K562 (cell line): ENCODE data around the gene CLIC5.

Experiments
- ARNT ChIP-seq, 2 experiments: fragments of 450-650 bp; IDR thresholded peaks; 2 replicates each; pipeline ENCODE4 v1.6.1; 2016; ENCODE audit warnings: mild to moderate bottlenecking in 1 of 2
- ATF7 ChIP-seq: fragments of 450-650 bp; IDR thresholded peaks from 2 replicates; pipeline ENCODE4 v1.7.1; 2014; ENCODE audit warnings: mild to moderate bottlenecking, moderate library complexity
- CREM ChIP-seq: IDR thresholded peaks from 2 replicates; pipeline ENCODE4 v1.6.1; 2014; ENCODE audit warnings: antibody characterized with exemption, low read depth
- MAFF ChIP-seq: IDR thresholded peaks from 2 replicates; pipeline ENCODE4 v1.6.1; 2012; ENCODE audit warnings: low read length, improper control_type of control experiment
- MAZ ChIP-seq, 2 experiments: fragments of 450-650 bp in 1 of 2; sonication (generic) in 1 of 2; formaldehyde crosslinking; IDR thresholded peaks in 1 of 2; conservative IDR thresholded peaks in 1 of 2; 2 replicates each; pipeline versions ENCODE4 v1.4.0 to v1.5.0; 2020; ENCODE audit warnings: mild to moderate bottlenecking in 1 of 2, missing genetic modification reagents in 1 of 2
- MCM3 ChIP-seq: fragments of 450-650 bp; IDR thresholded peaks from 2 replicates; pipeline ENCODE4 v1.6.1; 2016
- NR2C2 ChIP-seq, 2 experiments: fragments of 200-800 bp in 1 of 2; sonication (Bioruptor generic) in 1 of 2; sonication (generic) in 1 of 2; formaldehyde crosslinking in 1 of 2; IDR thresholded peaks; 2 replicates each; pipeline versions ENCODE4 v1.6.1 to v1.8.0; 2016 to 2022; ENCODE audit warnings: mild to moderate bottlenecking in 1 of 2, missing compliant biosample characterization in 1 of 2, missing genetic modification characterization in 1 of 2, missing genetic modification reagents in 1 of 2
- SETDB1 ChIP-seq: IDR thresholded peaks from one replicate; pipeline ENCODE4 v1.6.1; 2012; ENCODE audit warnings: low read length, control low read depth, inconsistent platforms
- SIN3B ChIP-seq: fragments of 450-650 bp; IDR thresholded peaks from 2 replicates; pipeline ENCODE4 v1.6.1; 2017; ENCODE audit warnings: low read depth, mild to moderate bottlenecking, moderate library complexity
- YBX1 ChIP-seq: fragments of 450-650 bp; IDR thresholded peaks from 2 replicates; pipeline ENCODE4 v1.7.1; 2016; ENCODE audit warnings: mild to moderate bottlenecking
- ZNF561 ChIP-seq: fragments of 450-650 bp; formaldehyde crosslinking; conservative IDR thresholded peaks from 2 replicates; pipeline ENCODE4 v1.4.0; 2020; ENCODE audit warnings: mild to moderate bottlenecking, moderate library complexity
- TF ChIP-seq, protein P1 (sequence below), 2 experiments: IDR thresholded peaks in 1 of 2; conservative IDR thresholded peaks in 1 of 2; 2 replicates each; pipeline ENCODE4 v1.6.1; 2016; ENCODE audit warnings: low read depth in 2 of 2, mild to moderate bottlenecking in 1 of 2, missing compliant biosample characterization in 1 of 2, missing genetic modification characterization in 1 of 2, moderate library complexity in 1 of 2

DNA sequence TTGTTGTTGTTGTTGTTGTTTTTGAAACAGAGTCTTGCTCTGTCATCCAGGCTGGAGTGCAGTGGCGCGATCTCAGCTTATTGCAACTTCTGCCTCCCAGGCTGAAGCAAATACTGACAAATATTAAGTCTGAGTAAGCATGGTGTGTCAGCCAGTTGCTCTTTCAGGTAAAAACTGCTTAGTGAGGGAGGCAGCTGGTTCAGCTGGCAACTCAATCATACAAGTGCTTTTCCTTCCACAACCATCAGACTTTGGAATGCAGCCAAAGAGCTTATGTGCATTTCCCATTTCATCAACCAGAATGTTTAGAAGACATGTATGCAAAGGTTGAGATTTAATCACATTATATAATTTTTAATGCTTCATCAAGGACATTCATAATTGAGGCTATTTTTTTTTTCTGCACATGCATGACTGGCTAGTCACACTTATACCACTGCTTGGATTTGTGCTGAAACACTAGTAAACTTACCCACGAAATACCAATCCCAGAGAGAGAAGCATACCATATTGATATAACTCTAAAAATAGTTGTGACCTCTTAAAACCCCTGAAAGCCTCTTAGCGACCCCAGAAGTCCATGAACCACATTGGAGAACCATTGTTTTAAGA is 56.0 kb downstream of the CLIC5 start:
- TF ChIP-seq CREM (no peak), ZNF561 (CRISPR knock-in tag) (no peak), MAZ (CRISPR knock-in tag; conservative IDR thresholded peaks at IDR 0.05 in 1 of 2, IDR thresholded peaks at IDR 0.05 in 1 of 2) (no peak), YBX1 (no peak), ATF7 (no peak), MAFF (no peak), SIN3B (no peak), ARNT (IDR thresholded peaks at IDR 0.05) (no peak), SETDB1 (no peak), MCM3 (no peak), NR2C2 (CRISPR knock-in tag; IDR thresholded peaks at IDR 0.05) (no peak), NR2C2 (tag; IDR thresholded peaks at IDR 0.05) (no peak)
- TF ChIP-seq, protein P1, sequence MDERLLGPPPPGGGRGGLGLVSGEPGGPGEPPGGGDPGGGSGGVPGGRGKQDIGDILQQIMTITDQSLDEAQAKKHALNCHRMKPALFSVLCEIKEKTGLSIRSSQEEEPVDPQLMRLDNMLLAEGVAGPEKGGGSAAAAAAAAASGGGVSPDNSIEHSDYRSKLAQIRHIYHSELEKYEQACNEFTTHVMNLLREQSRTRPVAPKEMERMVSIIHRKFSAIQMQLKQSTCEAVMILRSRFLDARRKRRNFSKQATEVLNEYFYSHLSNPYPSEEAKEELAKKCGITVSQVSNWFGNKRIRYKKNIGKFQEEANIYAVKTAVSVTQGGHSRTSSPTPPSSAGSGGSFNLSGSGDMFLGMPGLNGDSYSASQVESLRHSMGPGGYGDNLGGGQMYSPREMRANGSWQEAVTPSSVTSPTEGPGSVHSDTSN (CRISPR knock-in tag; IDR thresholded peaks at IDR 0.05; ENCODE audit: low read depth) = no peak
- TF ChIP-seq, protein P1 (tag; conservative IDR thresholded peaks at IDR 0.05; ENCODE audit: low read depth) = no peak
